ENCODE measurements around the gene PARVA. TPM values are rescaled to one million over a fixed set of nuclear protein-coding genes. Genes with fewer than 3 reads are reported as not detected.

The PARVA gene
- total RNA-seq, 1 experiment from 2014 or later: not detected

DNA sequence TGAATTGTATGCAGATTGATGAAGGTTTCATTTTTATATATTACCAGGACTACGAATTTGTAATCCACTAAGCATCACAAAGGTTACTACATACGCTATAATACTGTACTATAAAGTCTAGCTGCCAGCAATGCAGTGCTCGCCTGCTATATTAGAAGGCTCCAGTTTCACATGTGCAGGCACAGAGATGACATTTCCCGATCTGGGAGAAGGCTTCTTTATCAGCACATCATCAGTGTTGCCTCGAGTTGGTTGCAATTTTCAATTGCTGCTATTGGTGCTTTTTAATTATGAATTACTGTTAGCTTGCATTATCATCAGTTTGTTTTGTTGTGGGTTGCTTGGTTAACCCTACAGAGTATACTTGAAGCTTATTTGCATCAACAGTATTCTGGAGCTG lies 153.6 kb downstream of the PARVA start:
- Histone ChIP-seq H4K20me1 (ENCODE audit: insufficient read depth, low read depth, low read length) (no peaks in the 10 kb centered on the region), H3K27me3 (ENCODE audit: low read length) (no peaks in the 10 kb centered on the region), H3K9me2 (replicated peaks; ENCODE audit: insufficient read depth, low read length) (no peaks in the 10 kb centered on the region), H3K4me3 (ENCODE audit: low read length) (no peak overlapping the region), H3K27ac (ENCODE audit: low read length) (no peak overlapping the region), H3K9me3 (ENCODE audit: low read length) (no peaks in the 10 kb centered on the region), H3K79me2 (ENCODE audit: low read length) (no peaks in the 10 kb centered on the region), H3K4me2 (ENCODE audit: low read depth, low read length, poor library complexity, severe bottlenecking) (no peak overlapping the region), H3K36me3 (ENCODE audit: insufficient read depth, low read length) (no peaks in the 10 kb centered on the region), H3K4me1 (ENCODE audit: low read length) (no peaks in the 10 kb centered on the region), H3K9ac (ENCODE audit: low read length) (no peak overlapping the region), H2AFZ (ENCODE audit: low read length) (no peak overlapping the region)
- no peak for DNase-seq

GRCh38 chr11:12531681-12532080 lies 154.3 kb downstream of the PARVA start:
- Histone ChIP-seq H4K20me1 (ENCODE audit: insufficient read depth, low read depth, low read length) (no peaks in the 10 kb centered on the region), H3K9ac (ENCODE audit: low read length) (no peak overlapping the region), H3K36me3 (ENCODE audit: insufficient read depth, low read length) (no peaks in the 10 kb centered on the region), H3K4me3 (ENCODE audit: low read length) (no peak overlapping the region), H3K9me3 (ENCODE audit: low read length) (no peaks in the 10 kb centered on the region), H2AFZ (ENCODE audit: low read length) (no peak overlapping the region), H3K4me1 (ENCODE audit: low read length) (no peaks in the 10 kb centered on the region), H3K27me3 (ENCODE audit: low read length) (no peaks in the 10 kb centered on the region), H3K4me2 (ENCODE audit: low read depth, low read length, poor library complexity, severe bottlenecking) (no peak overlapping the region), H3K9me2 (replicated peaks; ENCODE audit: insufficient read depth, low read length) (no peaks in the 10 kb centered on the region), H3K27ac (ENCODE audit: low read length) (no peak overlapping the region), H3K79me2 (ENCODE audit: low read length) (no peaks in the 10 kb centered on the region)
- DNase-seq: no peak

DNA sequence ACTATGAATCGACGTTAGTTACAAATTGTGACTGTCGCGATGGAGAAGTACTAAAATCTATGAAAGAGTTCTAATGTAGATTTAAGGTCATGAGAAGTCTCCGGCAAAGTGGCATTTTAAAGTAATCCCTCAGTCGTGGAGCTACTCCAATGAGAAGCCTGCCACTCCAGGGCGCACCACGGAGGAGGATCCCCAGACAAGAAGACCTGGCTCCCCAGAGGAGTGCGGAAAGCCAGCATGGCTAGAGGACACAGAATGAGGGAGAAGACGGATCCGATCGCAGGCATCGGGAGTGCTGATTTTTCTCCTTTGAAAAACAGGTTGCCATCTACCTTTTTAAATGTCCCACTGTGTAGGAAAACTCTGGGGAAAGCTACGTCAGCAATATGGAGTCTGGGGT lies 155.2 kb downstream of the PARVA start:
- Histone ChIP-seq H3K9me3 (ENCODE audit: low read length) (no peaks in the 10 kb centered on the region), H2AFZ (ENCODE audit: low read length) (no peak overlapping the region), H4K20me1 (ENCODE audit: insufficient read depth, low read depth, low read length) (no peaks in the 10 kb centered on the region), H3K27ac (ENCODE audit: low read length) (no peak overlapping the region), H3K36me3 (ENCODE audit: insufficient read depth, low read length) (no peaks in the 10 kb centered on the region), H3K4me3 (ENCODE audit: low read length) (no peak overlapping the region), H3K9me2 (replicated peaks; ENCODE audit: insufficient read depth, low read length) (no peaks in the 10 kb centered on the region), H3K27me3 (ENCODE audit: low read length) (no peaks in the 10 kb centered on the region), H3K4me2 (ENCODE audit: low read depth, low read length, poor library complexity, severe bottlenecking) (no peak overlapping the region), H3K79me2 (ENCODE audit: low read length) (no peaks in the 10 kb centered on the region), H3K9ac (ENCODE audit: low read length) (no peak overlapping the region), H3K4me1 (ENCODE audit: low read length) (no peaks in the 10 kb centered on the region)
- DNase-seq: no peak

DNA sequence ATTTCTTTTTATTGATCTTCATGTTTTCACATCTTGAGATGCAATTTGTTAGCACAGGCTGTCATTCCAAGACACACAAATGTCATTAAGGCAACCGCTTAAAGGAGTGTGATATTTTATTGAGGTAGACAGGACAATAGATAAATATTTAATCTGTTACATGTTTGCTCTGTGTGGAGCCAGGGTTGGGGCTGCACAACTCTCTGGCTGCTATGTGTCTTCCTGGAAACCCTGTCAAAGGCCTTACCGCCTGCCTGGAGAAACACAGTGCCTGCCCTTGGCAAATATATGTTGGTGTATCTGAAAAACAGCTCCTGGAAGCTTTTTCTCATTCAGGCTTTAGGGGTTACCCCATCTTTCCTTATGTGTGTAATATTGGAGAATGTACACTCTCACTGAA lies 157.2 kb downstream of the PARVA start:
- Histone ChIP-seq H3K4me3 (ENCODE audit: low read length) (no peak overlapping the region), H3K9me3 (ENCODE audit: low read length) (no peaks in the 10 kb centered on the region), H3K36me3 (ENCODE audit: insufficient read depth, low read length) (no peaks in the 10 kb centered on the region), H3K9ac (ENCODE audit: low read length) (no peak overlapping the region), H3K27ac (ENCODE audit: low read length) (no peak overlapping the region), H4K20me1 (ENCODE audit: insufficient read depth, low read depth, low read length) (no peaks in the 10 kb centered on the region), H3K9me2 (replicated peaks; ENCODE audit: insufficient read depth, low read length) (no peaks in the 10 kb centered on the region), H3K79me2 (ENCODE audit: low read length) (no peaks in the 10 kb centered on the region), H2AFZ (ENCODE audit: low read length) (no peak overlapping the region), H3K27me3 (ENCODE audit: low read length) (no peaks in the 10 kb centered on the region; the same call in 1 of the 2 replicates), H3K4me1 (ENCODE audit: low read length) (no peaks in the 10 kb centered on the region), H3K4me2 (ENCODE audit: low read depth, low read length, poor library complexity, severe bottlenecking) (no peak overlapping the region)
- no peak for DNase-seq

DNA sequence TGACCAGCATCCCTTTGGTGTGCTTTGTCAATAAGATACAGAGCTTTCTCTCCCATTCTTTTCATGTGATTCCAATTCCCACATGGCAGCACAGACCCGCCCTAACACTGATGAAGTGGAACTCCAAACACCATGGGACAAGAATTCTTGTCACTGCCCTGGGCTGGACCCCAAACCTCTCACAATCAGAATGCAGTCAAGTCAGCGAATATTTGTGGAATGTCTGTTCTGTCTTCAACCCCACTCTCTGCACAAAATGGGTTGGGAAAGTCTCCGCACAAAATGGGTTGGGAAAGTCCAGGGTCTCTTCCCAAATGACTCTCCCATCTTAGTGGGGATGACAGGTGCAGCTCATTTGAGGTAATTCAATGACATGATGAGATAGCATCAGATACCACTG lies 157.9 kb downstream of the PARVA start:
- Histone ChIP-seq H3K9ac (ENCODE audit: low read length) (no peak overlapping the region), H3K4me1 (ENCODE audit: low read length) (no peaks in the 10 kb centered on the region), H3K36me3 (ENCODE audit: insufficient read depth, low read length) (no peaks in the 10 kb centered on the region), H3K27ac (ENCODE audit: low read length) (no peak overlapping the region), H3K4me2 (ENCODE audit: low read depth, low read length, poor library complexity, severe bottlenecking) (no peak overlapping the region), H3K9me3 (ENCODE audit: low read length) (no peaks in the 10 kb centered on the region), H4K20me1 (ENCODE audit: insufficient read depth, low read depth, low read length) (no peaks in the 10 kb centered on the region), H3K27me3 (ENCODE audit: low read length) (no peaks in the 10 kb centered on the region; the same call in 1 of the 2 replicates), H3K4me3 (ENCODE audit: low read length) (no peak overlapping the region), H3K9me2 (replicated peaks; ENCODE audit: insufficient read depth, low read length) (no peaks in the 10 kb centered on the region), H2AFZ (ENCODE audit: low read length) (no peak overlapping the region), H3K79me2 (ENCODE audit: low read length) (no peaks in the 10 kb centered on the region)
- DNase-seq: no peak

GRCh38 chr11:12536566-12536965 lies 159.2 kb downstream of the PARVA start:
- H3K9ac ChIP-seq (ENCODE audit: low read length): no peak overlapping the region
- no peaks in the 10 kb centered on the region; the same call in 1 of the 2 replicates for H3K27me3 ChIP-seq (ENCODE audit: low read length)
- H3K4me1 ChIP-seq (ENCODE audit: low read length): no peaks in the 10 kb centered on the region
- H3K27ac ChIP-seq (ENCODE audit: low read length): no peak overlapping the region
- H3K4me3 ChIP-seq (ENCODE audit: low read length): no peak overlapping the region
- no peak overlapping the region for H2AFZ ChIP-seq (ENCODE audit: low read length)
- H3K9me3 ChIP-seq (ENCODE audit: low read length): no peaks in the 10 kb centered on the region
- H3K4me2 ChIP-seq (ENCODE audit: low read depth, low read length, poor library complexity, severe bottlenecking): no peak overlapping the region
- no peaks in the 10 kb centered on the region for H3K9me2 ChIP-seq (replicated peaks; ENCODE audit: insufficient read depth, low read length)
- DNase-seq: no peak
- no peaks in the 10 kb centered on the region for H3K36me3 ChIP-seq (ENCODE audit: insufficient read depth, low read length)
- no peaks in the 10 kb centered on the region for H3K79me2 ChIP-seq (ENCODE audit: low read length)
- no peaks in the 10 kb centered on the region for H4K20me1 ChIP-seq (ENCODE audit: insufficient read depth, low read depth, low read length)

- Histone ChIP-seq H3K9me3 (ENCODE audit: low read length) (no peaks in the 10 kb centered on the region), H3K79me2 (ENCODE audit: low read length) (no peaks in the 10 kb centered on the region), H2AFZ (ENCODE audit: low read length) (no peak overlapping the region), H3K4me2 (ENCODE audit: low read depth, low read length, poor library complexity, severe bottlenecking) (no peak overlapping the region), H3K4me3 (ENCODE audit: low read length) (no peak overlapping the region), H3K9me2 (replicated peaks; ENCODE audit: insufficient read depth, low read length) (no peaks in the 10 kb centered on the region), H3K27me3 (ENCODE audit: low read length) (no peaks in the 10 kb centered on the region; the same call in 1 of the 2 replicates), H3K9ac (ENCODE audit: low read length) (no peak overlapping the region), H3K27ac (ENCODE audit: low read length) (no peak overlapping the region), H3K4me1 (ENCODE audit: low read length) (no peaks in the 10 kb centered on the region), H3K36me3 (ENCODE audit: insufficient read depth, low read length) (no peaks in the 10 kb centered on the region), H4K20me1 (ENCODE audit: insufficient read depth, low read depth, low read length) (no peaks in the 10 kb centered on the region)
- DNase-seq: no peak
These were observed 160.5 kb downstream of the PARVA start for GRCh38 chr11:12537778-12538401.

GRCh38 chr11:12538889-12539421 lies 161.6 kb downstream of the PARVA start:
- Histone ChIP-seq H3K27me3 (ENCODE audit: low read length) (no peaks in the 10 kb centered on the region; the same call in 1 of the 2 replicates), H3K4me3 (ENCODE audit: low read length) (no peak overlapping the region), H3K36me3 (ENCODE audit: insufficient read depth, low read length) (no peaks in the 10 kb centered on the region), H3K9me3 (ENCODE audit: low read length) (no peaks in the 10 kb centered on the region), H2AFZ (ENCODE audit: low read length) (no peak overlapping the region), H3K4me2 (ENCODE audit: low read depth, low read length, poor library complexity, severe bottlenecking) (no peak overlapping the region), H3K4me1 (ENCODE audit: low read length) (no peaks in the 10 kb centered on the region), H3K9me2 (replicated peaks; ENCODE audit: insufficient read depth, low read length) (no peaks in the 10 kb centered on the region), H3K9ac (ENCODE audit: low read length) (no peak overlapping the region), H4K20me1 (ENCODE audit: insufficient read depth, low read depth, low read length) (no peaks in the 10 kb centered on the region), H3K79me2 (ENCODE audit: low read length) (no peaks in the 10 kb centered on the region), H3K27ac (ENCODE audit: low read length) (no peak overlapping the region)
- no peak for DNase-seq
